ENCODE measurements around the gene POLR1F. TPM values are rescaled to one million over a fixed set of nuclear protein-coding genes. Genes with fewer than 3 reads are reported as not detected.

Gene POLR1F
- total and polyA plus RNA-seq, 2 of the 4 experiments (the other 2 are of a cell fraction), result 6.8 to 16.1 TPM

GRCh38 chr7:19698331-19698730 is 10.5 kb downstream of the POLR1F start:
- peaks cover 4 to 6% of the 10 kb centered on the region in 2 experiments; a peak in 2 of 4 replicates for H3K79me1 ChIP-seq (ENCODE audit: low read depth in 1 of 2, low read length in 2 of 2)
- H3K27me3 ChIP-seq (ENCODE audit: control insufficient read depth, insufficient read depth, low read length), result no peaks in the 10 kb centered on the region
- in situ Hi-C loops (cut with MboI; ENCODE audit: low sequenced_read_pairs), result no loop called here

More at GRCh38 chr7:19698331-19698730, 10.5 kb downstream of the POLR1F start:
- H3K4ac ChIP-seq (ENCODE audit: low read depth, low read length), result no peak overlapping the region
- H3K9me1 ChIP-seq (ENCODE audit: insufficient read depth, low read length), result no peaks in the 10 kb centered on the region
- TF ChIP-seq RFX5 (IDR thresholded peaks at IDR 0.05; ENCODE audit: low read depth, low read length) (no peak), FOS (IDR thresholded peaks at IDR 0.05; ENCODE audit: low read depth, low read length) (no peak), ELK1 (IDR thresholded peaks at IDR 0.05; ENCODE audit: borderline replicate concordance, low read depth, low read length) (no peak), CTCF (conservative IDR thresholded peaks at IDR 0.05; ENCODE audit: low read depth, low read length) (no peak), POLR2A (IDR thresholded peaks at IDR 0.05; ENCODE audit: low read depth, low read length) (no peak), RCOR1 (IDR thresholded peaks at IDR 0.05; ENCODE audit: insufficient replicate concordance, low read length) (no peak), USF2 (IDR thresholded peaks at IDR 0.05; ENCODE audit: low read depth, low read length) (no peak), MAZ (IDR thresholded peaks at IDR 0.05; ENCODE audit: borderline replicate concordance, low read depth, low read length) (no peak), CHD1 (IDR thresholded peaks at IDR 0.05; ENCODE audit: low read depth, low read length) (no peak), NFE2L2 (IDR thresholded peaks at IDR 0.05; ENCODE audit: low read depth, low read length) (no peak), MAFK (IDR thresholded peaks at IDR 0.05; ENCODE audit: low read depth, low read length) (no peak), BHLHE40 (IDR thresholded peaks at IDR 0.05; ENCODE audit: low read depth, low read length) (no peak), SMC3 (IDR thresholded peaks at IDR 0.05; ENCODE audit: low read depth, low read length) (no peak), CEBPB (IDR thresholded peaks at IDR 0.05; ENCODE audit: low read depth, low read length) (no peak)
- no peak overlapping the region for H3K18ac ChIP-seq (ENCODE audit: low read depth, low read length)
- intact Hi-C loops (cut with micrococcal nuclease), result no loop called here
- ATAC-seq (ENCODE audit: low read depth) (peak; percentile 46), DNase-seq (peak; percentile 9)
- no peak overlapping the region for H2BK15ac ChIP-seq (ENCODE audit: low read depth, low read length)
- H2AK5ac ChIP-seq (ENCODE audit: low read depth, low read length), result no peak overlapping the region
- dilution Hi-C loops (cut with HindIII; ENCODE audit: low sequenced_read_pairs, unreplicated experiment), result no loop called here
- H2AK9ac ChIP-seq (replicated peaks; ENCODE audit: low read depth, low read length, poor library complexity), result no peak overlapping the region
- no peak overlapping the region for H3K4me3 ChIP-seq (ENCODE audit: insufficient read depth, low read depth, low read length)
- BruUV-seq (replicated peaks), result no TSS peak
- WGBS, 2 experiments (ENCODE audit: extremely low coverage in 2 of 2, insufficient read length in 1 of 2), result 100% methylated on average over 1 of the region's 3 CpGs; no CpG with 5 or more reads in 1 of the 2 experiments
- no peak overlapping the region for H2BK120ac ChIP-seq (ENCODE audit: low read depth, low read length)
- no peak overlapping the region for H3K4me2 ChIP-seq (ENCODE audit: low read depth, low read length)
- H3K27ac ChIP-seq (ENCODE audit: insufficient read depth, low read length), result no peak overlapping the region
- no peak overlapping the region for H4K8ac ChIP-seq (ENCODE audit: low read depth in 2 of 2, low read length in 2 of 2)
- no peak overlapping the region for H3K9ac ChIP-seq (ENCODE audit: low read depth, low read length)
- no peaks in the 10 kb centered on the region for H3K4me1 ChIP-seq (ENCODE audit: control insufficient read depth, insufficient read depth, low read length)
- H3K36me3 ChIP-seq (ENCODE audit: control insufficient read depth, insufficient read depth, low read length), result peaks cover 4% of the 10 kb centered on the region; the same call in 1 of the 2 replicates
- no peak overlapping the region for H3K14ac ChIP-seq (replicated peaks; ENCODE audit: low read depth, low read length)
- H2BK5ac ChIP-seq (ENCODE audit: low read depth, low read length, poor library complexity, severe bottlenecking), result no peak overlapping the region
- H3K9me3 ChIP-seq (ENCODE audit: control insufficient read depth, insufficient read depth, low read length), result no peaks in the 10 kb centered on the region
- CTCF ChIA-PET, result no interaction called here
- H4K5ac ChIP-seq (ENCODE audit: low read depth, low read length), result no peak overlapping the region
- H2BK20ac ChIP-seq (ENCODE audit: low read depth, low read length), result no peak overlapping the region
- no peak overlapping the region for H4K91ac ChIP-seq (ENCODE audit: insufficient read depth, low read depth, low read length)
- POLR2A ChIA-PET (ENCODE audit: unreplicated experiment), result no interaction called here
- no peaks in the 10 kb centered on the region for H4K20me1 ChIP-seq (ENCODE audit: insufficient read depth, low read length)
- H3K23ac ChIP-seq (ENCODE audit: low read depth, low read length), result no peak overlapping the region
- H2AFZ ChIP-seq (replicated peaks; ENCODE audit: low read length, poor library complexity), result no peak overlapping the region
- no peak overlapping the region for H3K56ac ChIP-seq (ENCODE audit: extremely low read depth, insufficient read depth, low read length)

Measured in IMR-90 (cell line).